Astrocyte of the spinal cord (primary cell): Measurements from ENCODE around the gene SETD3.

Experiments
- DNase-seq: peaks from one replicate; pipeline ENCODE4 v3.0.0; 2011; ENCODE audit warnings: low read depth, low spot score
- H3K4me3 ChIP-seq: 2 replicates; pipeline ENCODE4 v1.5.1; 2011; ENCODE audit warnings: low read depth, mild to moderate bottlenecking, low read length, moderate library complexity
- CTCF ChIP-seq: IDR thresholded peaks from 2 replicates; pipeline ENCODE4 v1.5.1; 2012; ENCODE audit warnings: low read depth, mild to moderate bottlenecking, low read length, inconsistent platforms
- in situ Hi-C: cut with HindIII; loops from 2 replicates; pipeline ENCODE4 v1.10.0; 2017; ENCODE audit warnings: low sequenced_read_pairs

The SETD3 gene

GRCh38 chr14:99387880-99388279 is 92.8 kb downstream of the SETD3 start:
- TF ChIP-seq CTCF = no peak
- DNase-seq = no peak
- no peak overlapping the region for H3K4me3 ChIP-seq
- in situ Hi-C loops = no loop called here

- no peak overlapping the region for H3K4me3 ChIP-seq
- no peak for TF ChIP-seq CTCF
- no peak for DNase-seq
- in situ Hi-C loops = no loop called here
These were observed 95.9 kb downstream of the SETD3 start for GRCh38 chr14:99384450-99385417.

- in situ Hi-C loops = no loop called here
- TF ChIP-seq CTCF = no peak
- DNase-seq = no peak
- H3K4me3 ChIP-seq = no peak overlapping the region
These were observed 96.9 kb downstream of the SETD3 start for GRCh38 chr14:99383472-99384449.

GRCh38 chr14:99382781-99383471 is 97.7 kb downstream of the SETD3 start:
- no peak for TF ChIP-seq CTCF
- in situ Hi-C loops = no loop called here
- DNase-seq = peak; percentile 37
- H3K4me3 ChIP-seq = no peak overlapping the region

- in situ Hi-C loops = no loop called here
- DNase-seq = no peak
- no peak overlapping the region for H3K4me3 ChIP-seq
- TF ChIP-seq CTCF = no peak
These were observed 98.6 kb downstream of the SETD3 start for GRCh38 chr14:99382071-99382470.

GRCh38 chr14:99381688-99382060 is 99.0 kb downstream of the SETD3 start:
- in situ Hi-C loops = no loop called here
- DNase-seq = no peak
- no peak for TF ChIP-seq CTCF
- H3K4me3 ChIP-seq = no peak overlapping the region
